Measurements from ENCODE around the gene CNTNAP4.

The CNTNAP4 gene

GRCh38 chr16:76309639-76310335 lies 32.6 kb downstream of the CNTNAP4 start:
- DNase-seq (ENCODE audit: low read depth): no peak

- DNase-seq (ENCODE audit: low read depth): no peak
Measured at GRCh38 chr16:76311260-76311659, 34.1 kb downstream of the CNTNAP4 start.

- no peak for DNase-seq (ENCODE audit: low read depth)
Measured at GRCh38 chr16:76318565-76318964, 41.4 kb downstream of the CNTNAP4 start.

GRCh38 chr16:76329106-76329505 lies 51.9 kb downstream of the CNTNAP4 start:
- DNase-seq (ENCODE audit: low read depth): no peak

GRCh38 chr16:76335180-76335974 lies 58.2 kb downstream of the CNTNAP4 start:
- no peak for DNase-seq (ENCODE audit: low read depth)

GRCh38 chr16:76336112-76336511 lies 58.9 kb downstream of the CNTNAP4 start:
- no peak for DNase-seq (ENCODE audit: low read depth)

- no peak for DNase-seq (ENCODE audit: low read depth)
Measured at GRCh38 chr16:76338472-76338871, 61.3 kb downstream of the CNTNAP4 start.

GRCh38 chr16:76343769-76344168 lies 66.6 kb downstream of the CNTNAP4 start:
- no peak for DNase-seq (ENCODE audit: low read depth)

GRCh38 chr16:76345163-76345661 lies 68.0 kb downstream of the CNTNAP4 start:
- DNase-seq (ENCODE audit: low read depth): no peak

- no peak for DNase-seq (ENCODE audit: low read depth)
Measured at GRCh38 chr16:76346210-76346609, 69.0 kb downstream of the CNTNAP4 start.

- DNase-seq (ENCODE audit: low read depth): no peak
Measured at GRCh38 chr16:76351441-76351840, 74.2 kb downstream of the CNTNAP4 start.

- DNase-seq (ENCODE audit: low read depth): no peak
Measured at GRCh38 chr16:76360404-76360803, 83.2 kb downstream of the CNTNAP4 start.

- no peak for DNase-seq (ENCODE audit: low read depth)
Measured at GRCh38 chr16:76370344-76370743, 93.1 kb downstream of the CNTNAP4 start.

- no peak for DNase-seq (ENCODE audit: low read depth)
Measured at GRCh38 chr16:76371441-76371840, 94.2 kb downstream of the CNTNAP4 start.

GRCh38 chr16:76373998-76374397 lies 96.8 kb downstream of the CNTNAP4 start:
- DNase-seq (ENCODE audit: low read depth): no peak

- DNase-seq (ENCODE audit: low read depth): no peak
Measured at GRCh38 chr16:76376988-76377387, 99.8 kb downstream of the CNTNAP4 start.

GRCh38 chr16:76378020-76378419 lies 100.8 kb downstream of the CNTNAP4 start:
- no peak for DNase-seq (ENCODE audit: low read depth)

GRCh38 chr16:76381096-76381495 lies 103.9 kb downstream of the CNTNAP4 start:
- DNase-seq (ENCODE audit: low read depth): no peak

- no peak for DNase-seq (ENCODE audit: low read depth)
Measured at GRCh38 chr16:76385601-76386230, 108.5 kb downstream of the CNTNAP4 start.

GRCh38 chr16:76386784-76387183 lies 109.6 kb downstream of the CNTNAP4 start:
- DNase-seq (ENCODE audit: low read depth): no peak

GRCh38 chr16:76387994-76388393 lies 110.8 kb downstream of the CNTNAP4 start:
- DNase-seq (ENCODE audit: low read depth): no peak

GRCh38 chr16:76389126-76389525 lies 111.9 kb downstream of the CNTNAP4 start:
- DNase-seq (ENCODE audit: low read depth): no peak

GRCh38 chr16:76390476-76390875 lies 113.3 kb downstream of the CNTNAP4 start:
- no peak for DNase-seq (ENCODE audit: low read depth)
